ENCODE measurements around the gene HRH3.

HRH3 gene

DNA sequence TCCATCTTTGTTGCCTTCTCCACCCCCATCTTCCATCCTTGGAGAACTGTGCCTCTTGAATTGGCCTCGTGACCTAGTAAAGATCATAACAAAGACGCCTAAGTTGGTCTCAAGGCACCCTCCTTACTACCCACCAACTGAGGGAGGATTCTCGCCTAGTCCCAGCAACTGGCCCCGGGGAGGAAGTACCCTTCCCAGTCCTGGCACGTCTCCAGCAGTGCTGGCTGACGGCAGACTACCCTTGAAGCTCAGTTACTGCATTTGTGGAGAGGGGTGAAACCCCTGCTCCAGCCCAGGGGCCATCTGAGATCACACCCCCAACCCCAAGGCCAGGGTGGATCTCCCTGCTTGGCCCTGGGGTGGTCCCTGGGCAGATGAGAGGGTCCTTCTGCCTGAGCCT lies 16.1 kb upstream of the HRH3 start:
- no peak for DNase-seq (ENCODE audit: extremely low read depth, low read depth)
- no peak for TF ChIP-seq CTCF (IDR thresholded peaks at IDR 0.05; ENCODE audit: low read depth, low read length, missing control alignments)
- H3K4me3 ChIP-seq (replicated peaks; ENCODE audit: low read depth, low read length): no peak overlapping the region

GRCh38 chr20:62235777-62236157 lies 15.7 kb upstream of the HRH3 start:
- TF ChIP-seq CTCF (IDR thresholded peaks at IDR 0.05; ENCODE audit: low read depth, low read length, missing control alignments): no peak
- H3K4me3 ChIP-seq (replicated peaks; ENCODE audit: low read depth, low read length): no peak overlapping the region

GRCh38 chr20:62235001-62235776 lies 15.1 kb upstream of the HRH3 start:
- no peak for DNase-seq (ENCODE audit: extremely low read depth, low read depth)
- TF ChIP-seq CTCF (IDR thresholded peaks at IDR 0.05; ENCODE audit: low read depth, low read length, missing control alignments): no peak
- no peak overlapping the region for H3K4me3 ChIP-seq (replicated peaks; ENCODE audit: low read depth, low read length)

More at GRCh38 chr20:62235777-62236157, 15.7 kb upstream of the HRH3 start:
- DNase-seq (ENCODE audit: extremely low read depth, low read depth): no peak

GRCh38 chr20:62234339-62234738 lies 14.3 kb upstream of the HRH3 start:
- DNase-seq (ENCODE audit: extremely low read depth, low read depth): no peak
- no peak overlapping the region for H3K4me3 ChIP-seq (replicated peaks; ENCODE audit: low read depth, low read length)
- no peak for TF ChIP-seq CTCF (IDR thresholded peaks at IDR 0.05; ENCODE audit: low read depth, low read length, missing control alignments)

- TF ChIP-seq CTCF (IDR thresholded peaks at IDR 0.05; ENCODE audit: low read depth, low read length, missing control alignments): no peak
- H3K4me3 ChIP-seq (replicated peaks; ENCODE audit: low read depth, low read length): no peak overlapping the region
- DNase-seq (ENCODE audit: extremely low read depth, low read depth): no peak
These were observed 13.6 kb upstream of the HRH3 start for GRCh38 chr20:62233684-62234083.

DNA sequence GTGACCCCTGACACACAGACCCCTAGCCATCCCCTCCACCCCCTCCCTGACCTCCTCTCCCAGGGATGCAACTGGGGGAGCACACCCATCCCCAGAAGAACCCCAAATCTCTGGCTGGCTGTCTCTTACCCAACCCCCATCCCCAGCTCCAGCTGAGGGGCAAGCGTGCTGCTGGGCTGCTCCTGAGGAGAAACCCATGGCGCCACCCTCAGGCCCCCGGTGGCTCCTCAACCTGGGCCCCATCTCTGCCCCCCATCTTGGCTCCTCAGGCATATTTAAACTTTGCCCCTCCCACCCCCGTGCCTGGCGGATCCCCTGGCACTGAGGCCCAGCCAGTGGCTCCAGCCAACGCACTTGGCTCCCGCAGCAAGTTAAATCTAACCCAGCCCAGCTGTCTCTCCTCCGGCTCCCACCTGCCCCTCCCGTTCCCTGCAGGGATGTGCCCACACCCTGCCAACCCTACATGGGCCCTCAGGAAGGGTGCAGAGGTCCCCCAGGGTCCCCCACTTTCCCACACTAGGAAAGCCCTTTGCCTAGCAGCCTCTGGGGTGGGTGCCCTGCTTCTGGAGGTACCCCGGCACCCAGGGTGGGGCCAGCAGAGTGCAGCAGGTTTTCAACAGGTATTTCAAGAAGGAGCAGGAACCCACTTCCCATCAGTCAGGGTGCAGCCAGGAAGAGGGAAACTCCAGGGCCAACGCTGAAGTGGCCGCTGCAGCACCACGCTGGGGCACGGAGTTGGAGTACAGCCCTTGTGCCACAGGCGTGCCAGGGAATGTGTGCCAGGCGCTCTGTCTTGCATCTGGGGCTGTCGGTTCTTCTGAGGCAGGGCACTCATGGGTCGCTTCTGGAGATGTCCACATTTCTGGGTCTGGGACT lies 12.9 kb upstream of the HRH3 start:
- H3K4me3 ChIP-seq (replicated peaks; ENCODE audit: low read depth, low read length): no peak overlapping the region
- TF ChIP-seq CTCF (IDR thresholded peaks at IDR 0.05; ENCODE audit: low read depth, low read length, missing control alignments): no peak
- DNase-seq (ENCODE audit: extremely low read depth, low read depth): no peak

Data from HFF-Myc (cell line).